GM19035 (cell line): Measurements from ENCODE around the gene GPLD1.
"Not testable (repeated sequence)": the region's sequence is repeated elsewhere in the genome, so short reads cannot be mapped to it uniquely, and the experiment has no call there.

Source experiments
- ATAC-seq: cut with Tn5 transposase; IDR thresholded peaks from one replicate; pipeline ENCODE4 v1.9.1; 2021; ENCODE audit not compliant: unreplicated experiment

The GPLD1 gene

DNA sequence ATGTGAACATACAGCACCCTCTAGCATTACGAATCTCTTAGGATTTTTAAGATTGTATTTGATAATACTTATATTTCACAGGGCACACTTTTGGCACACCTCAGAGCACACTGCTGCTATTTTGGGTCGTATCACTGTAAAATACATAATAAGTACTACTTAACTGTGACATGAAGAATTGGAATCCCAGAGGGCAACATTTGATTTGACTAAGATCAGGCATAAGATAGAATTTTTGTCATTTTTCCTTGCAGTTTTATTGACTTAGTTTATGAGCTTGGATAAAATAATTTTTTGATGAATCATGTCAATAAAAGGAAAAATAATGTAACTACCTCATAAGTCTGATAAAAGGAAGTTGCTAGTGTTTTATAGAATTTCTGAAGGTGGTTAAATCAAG, 64.3 kb downstream of the GPLD1 start:
- ATAC-seq: no peak

DNA sequence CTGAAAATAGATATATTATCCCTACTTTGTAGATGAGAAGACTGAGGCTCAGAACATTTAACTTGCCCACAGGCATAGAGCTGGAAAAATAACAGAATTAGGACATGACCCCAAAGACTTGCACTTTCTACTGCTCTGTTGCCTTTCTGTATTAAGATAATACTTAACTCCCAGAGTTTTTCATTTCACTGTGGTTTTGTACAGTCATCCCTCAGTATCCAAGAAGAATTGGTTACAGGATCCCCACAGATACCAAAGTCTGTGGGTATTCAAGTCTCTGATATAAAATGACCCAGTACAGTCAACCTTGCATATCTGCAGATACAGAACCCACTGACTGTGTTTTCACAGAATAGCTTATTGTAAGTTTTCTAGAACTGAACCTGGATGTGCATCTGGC, 69.9 kb downstream of the GPLD1 start:
- ATAC-seq: no peak

DNA sequence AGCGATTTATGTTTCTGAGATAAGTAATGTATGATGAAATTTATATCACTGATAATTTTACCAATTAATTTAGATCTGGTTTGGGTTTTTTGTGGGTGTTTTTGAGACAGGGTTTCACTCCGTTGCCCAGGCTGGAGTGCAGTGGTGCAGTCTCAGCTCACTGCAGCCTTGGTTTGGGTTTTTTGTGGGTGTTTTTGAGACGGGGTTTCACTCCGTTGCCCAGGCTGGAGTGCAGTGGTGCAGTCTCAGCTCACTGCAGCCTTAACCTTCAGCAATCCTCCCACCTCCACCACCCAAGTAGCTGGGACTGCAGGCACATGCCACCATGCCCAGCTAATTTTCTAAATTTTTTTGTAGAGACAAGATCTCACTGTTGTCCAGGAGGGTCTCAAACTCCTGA, 73.6 kb downstream of the GPLD1 start:
- ATAC-seq: no peak

DNA sequence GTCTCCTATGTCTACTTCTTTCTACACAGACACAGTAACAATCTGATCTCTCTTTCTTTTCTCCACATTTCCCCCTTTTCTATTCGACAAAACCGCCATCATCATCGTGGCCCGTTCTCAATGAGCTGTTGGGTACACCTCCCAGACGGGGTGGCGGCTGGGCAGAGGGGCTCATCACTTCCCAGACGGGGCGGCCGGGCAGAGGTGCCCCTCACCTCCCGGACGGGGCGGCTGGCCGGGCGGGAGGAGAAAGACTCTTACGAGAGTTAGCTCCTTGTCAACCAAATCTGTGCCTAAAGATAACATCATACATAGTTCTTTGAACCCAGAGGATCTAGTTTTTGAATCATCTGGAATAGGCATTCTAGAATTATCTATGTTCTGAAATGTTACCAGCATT, 74.8 kb downstream of the GPLD1 start:
- ATAC-seq: not testable (repeated sequence)

DNA sequence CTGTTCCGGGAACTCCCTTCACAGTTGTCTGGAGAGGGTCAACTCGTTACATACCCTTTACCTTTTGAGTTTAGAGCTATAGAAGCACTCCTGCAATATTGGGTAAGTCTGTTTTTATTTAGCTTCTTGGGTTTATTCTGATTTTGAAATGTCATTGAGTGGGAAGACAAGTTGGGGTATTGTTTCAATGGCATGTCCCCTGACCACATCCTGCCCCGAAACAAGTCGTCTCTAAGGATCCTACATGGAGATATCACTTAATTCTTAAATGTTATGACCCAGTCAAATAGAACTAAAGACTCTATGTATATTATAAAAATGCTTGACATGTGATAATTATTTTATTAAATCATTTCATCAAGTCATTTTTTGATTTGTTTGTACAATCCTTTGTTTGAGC, 77.1 kb downstream of the GPLD1 start:
- no peak for ATAC-seq

DNA sequence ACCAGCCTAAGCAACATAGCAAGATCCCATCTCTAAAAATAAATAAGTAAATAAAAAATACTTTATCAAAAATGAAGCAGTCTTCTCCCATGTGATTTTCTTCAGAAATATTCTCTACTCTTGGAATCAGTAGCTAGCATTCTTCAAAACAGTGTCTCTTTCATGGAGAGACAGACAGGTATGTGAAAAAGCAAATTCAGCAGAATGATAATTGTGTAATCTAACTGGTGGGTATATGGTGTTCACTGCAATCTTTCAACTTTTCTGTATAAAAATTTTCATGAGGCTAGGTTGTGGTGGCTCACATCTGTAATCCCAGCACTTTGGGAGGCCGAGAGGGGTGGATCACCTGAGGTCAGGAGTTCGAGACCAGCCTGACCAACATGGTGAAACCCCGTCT, 78.8 kb downstream of the GPLD1 start:
- ATAC-seq: no peak

DNA sequence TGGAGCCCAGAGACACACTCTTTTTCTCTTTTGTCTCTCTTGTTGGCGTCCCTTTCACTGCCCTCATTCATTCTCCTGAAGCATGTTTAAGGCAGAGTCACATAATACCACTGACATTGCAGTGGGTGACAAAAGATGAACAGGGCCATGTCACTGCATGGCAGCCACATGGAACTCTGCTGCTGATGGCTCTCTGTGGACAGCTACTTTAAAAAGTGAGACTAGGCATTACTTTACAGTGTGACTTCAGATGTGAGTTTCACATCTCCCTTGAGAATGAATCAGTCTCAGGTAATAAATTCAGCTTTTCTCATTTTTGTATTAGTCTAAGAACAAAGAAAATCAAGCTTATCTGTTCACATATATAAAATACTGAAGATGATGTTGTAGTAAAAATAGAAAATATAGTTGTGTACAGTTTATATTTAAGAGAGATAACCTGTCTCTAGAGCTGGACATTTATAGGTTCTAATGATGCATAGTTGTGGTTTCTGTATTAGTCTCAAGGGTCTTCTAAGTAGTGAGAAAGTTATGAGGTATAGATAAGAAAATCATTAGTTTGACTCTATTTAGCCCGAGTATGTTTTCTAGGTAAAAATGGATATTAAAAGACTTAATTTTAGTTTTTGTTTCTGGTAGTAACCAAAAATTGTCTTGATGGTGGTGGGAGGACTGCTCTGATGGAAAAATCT, 80.5 kb downstream of the GPLD1 start:
- ATAC-seq: peak; percentile 81

DNA sequence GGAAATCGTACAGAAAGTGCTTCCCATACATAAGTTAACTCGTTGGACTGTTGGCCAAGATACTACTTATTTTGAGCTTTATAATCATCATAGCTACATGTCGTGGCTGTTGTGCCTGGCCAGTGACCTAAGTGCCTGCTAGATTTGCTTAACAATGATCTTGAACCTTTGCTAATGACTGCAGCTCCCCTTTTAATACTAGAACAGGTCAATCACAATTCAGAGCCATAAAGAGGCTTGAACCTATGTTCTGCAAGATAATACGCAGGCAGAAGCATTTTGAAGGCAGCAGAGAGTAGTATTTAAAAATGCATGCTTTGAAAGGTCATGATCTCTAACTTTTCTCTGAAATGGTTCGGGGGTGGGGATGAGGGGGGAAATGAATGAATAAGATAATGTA, 84.1 kb downstream of the GPLD1 start:
- ATAC-seq: no peak

DNA sequence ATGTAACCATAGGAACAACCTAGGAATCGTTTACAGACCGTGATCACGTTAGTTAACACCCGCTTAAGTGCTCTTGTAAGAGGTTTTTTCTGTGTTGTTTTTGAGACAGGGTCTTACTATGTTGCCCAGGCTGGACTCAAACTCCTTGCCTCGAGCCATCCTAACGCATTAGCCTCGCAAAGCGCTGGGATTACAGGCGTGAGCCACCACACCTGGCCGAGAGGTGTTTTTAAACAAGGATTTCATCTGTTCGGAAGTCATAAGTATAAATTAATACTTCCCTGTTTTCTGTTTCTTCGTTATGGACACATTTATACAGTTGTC, 85.9 kb downstream of the GPLD1 start:
- ATAC-seq: no peak

DNA sequence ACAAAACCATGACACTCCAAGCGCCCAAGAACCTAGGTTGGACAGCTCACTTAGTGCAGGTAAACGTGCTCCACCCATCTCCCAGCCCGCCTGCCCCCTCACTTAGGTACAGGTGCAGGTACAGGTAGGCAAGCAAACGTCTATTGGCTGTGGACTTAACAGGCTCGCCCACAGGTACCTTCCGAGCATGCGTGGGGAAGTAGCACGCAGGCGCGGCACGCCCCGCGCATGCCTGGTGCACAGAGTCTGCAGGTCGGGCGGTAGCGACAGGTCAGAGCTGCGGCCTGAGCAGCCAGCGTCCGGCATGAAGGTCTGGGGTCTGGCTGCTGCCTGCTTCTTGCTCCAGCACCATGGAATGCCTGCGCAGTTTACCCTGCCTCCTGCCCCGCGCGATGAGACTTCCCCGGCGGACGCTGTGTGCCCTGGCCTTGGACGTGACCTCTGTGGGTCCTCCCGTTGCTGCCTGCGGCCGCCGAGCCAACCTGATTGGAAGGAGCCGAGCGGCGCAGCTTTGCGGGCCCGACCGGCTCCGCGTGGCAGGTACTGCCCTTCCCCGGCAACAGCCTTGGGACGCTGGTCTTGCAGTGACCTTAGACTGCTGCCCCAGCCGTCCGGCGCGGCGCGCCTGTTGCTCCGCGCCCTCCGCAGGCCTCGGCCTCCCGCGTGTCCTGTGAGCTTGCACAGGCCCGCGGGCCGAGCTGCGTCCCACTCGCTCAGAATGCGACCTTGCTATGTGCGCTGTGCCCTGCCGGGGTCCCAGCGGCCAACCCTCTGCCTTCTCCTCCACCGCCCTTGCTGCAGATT, 86.5 kb downstream of the GPLD1 start, which contains the start of gene MRS2:
TSS of gene MRS2 (plus strand) at position 240 of the 804 bp plus-strand sequence. CDS start at position 351, 111 bp downstream.
- peak; percentile 98 for ATAC-seq

DNA sequence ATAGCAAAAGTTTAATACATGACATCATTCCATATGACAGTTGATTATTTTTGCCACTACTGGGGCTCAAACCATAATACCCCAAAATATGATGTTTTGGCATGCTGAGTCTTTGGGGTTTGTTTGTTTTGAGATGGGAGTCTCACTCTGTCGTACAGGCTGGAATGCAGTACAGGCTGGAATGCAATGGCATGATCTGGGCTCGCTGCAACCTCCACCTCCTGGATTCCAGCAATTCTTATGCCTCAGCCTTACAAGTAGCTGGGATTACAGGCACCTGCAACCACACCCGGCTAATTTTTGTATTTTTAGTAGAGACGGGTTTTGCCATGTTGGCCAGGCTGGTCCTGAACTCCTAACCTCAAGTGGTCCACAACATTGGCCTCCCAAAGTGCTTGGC, 87.9 kb downstream of the GPLD1 start:
- ATAC-seq: no peak

DNA sequence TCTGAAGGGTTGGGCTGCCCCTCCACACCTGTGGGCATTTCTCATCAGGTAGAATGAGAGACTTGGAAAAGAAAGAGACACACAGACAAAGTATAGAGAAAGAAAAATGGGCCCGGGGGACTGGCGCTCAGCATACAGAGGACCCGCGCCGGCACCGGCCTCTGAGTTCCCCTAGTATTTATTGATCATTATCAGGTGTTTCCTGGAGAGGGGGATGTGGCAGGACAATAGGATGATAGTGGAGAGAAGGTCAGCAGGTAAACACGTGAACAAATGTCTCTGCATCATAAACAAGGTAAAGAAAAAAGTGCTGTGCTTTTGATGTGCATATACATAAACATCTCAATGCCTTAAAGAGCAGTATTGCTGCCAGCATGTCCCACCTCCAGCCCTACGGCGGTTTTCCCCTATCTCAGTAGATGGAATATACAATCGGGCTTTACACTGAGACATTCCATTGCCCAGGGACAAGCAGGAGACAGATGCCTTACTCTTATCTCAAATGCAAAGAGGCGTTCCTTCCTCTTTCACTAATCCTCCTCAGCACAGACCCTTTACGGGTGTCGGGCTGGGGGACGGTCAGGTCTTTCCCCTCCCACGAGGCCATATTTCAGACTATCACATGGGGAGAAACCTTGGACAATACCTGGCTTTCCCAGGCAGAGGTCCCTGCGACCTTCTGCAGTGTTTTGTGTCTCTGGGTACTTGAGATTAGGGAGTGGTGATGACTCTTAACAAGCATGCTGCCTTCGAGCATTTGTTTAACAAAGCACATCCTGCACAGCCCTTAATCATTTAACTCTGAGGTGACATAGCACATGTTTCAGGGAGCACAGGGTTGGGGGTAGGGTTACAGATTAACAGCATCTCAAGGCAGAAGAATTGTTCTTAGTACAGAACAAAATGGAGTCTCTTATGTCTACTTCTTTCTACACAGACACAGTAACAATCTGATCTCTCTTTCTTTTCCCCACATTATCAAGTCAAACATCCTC, 89.0 kb downstream of the GPLD1 start:
- ATAC-seq: not testable (repeated sequence)

DNA sequence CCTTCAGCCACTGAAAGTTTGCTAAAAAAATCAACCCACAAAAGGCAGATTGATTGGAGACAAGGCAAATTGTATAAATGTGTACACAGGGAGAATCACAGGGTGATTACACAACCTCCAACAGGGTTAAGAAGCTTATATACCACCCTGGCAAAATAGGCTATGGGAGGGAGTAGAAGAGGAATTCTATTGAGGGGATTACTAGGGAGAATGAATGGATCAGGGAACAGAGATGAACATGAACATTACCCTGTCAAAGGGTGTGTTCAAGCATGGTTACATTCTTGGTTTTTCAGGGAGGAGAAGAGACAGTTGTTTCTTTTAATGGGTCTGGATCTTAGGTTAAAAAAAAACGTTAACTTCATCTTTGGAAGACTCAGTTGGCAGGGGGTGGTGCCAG, 91.7 kb downstream of the GPLD1 start:
- ATAC-seq: no peak

DNA sequence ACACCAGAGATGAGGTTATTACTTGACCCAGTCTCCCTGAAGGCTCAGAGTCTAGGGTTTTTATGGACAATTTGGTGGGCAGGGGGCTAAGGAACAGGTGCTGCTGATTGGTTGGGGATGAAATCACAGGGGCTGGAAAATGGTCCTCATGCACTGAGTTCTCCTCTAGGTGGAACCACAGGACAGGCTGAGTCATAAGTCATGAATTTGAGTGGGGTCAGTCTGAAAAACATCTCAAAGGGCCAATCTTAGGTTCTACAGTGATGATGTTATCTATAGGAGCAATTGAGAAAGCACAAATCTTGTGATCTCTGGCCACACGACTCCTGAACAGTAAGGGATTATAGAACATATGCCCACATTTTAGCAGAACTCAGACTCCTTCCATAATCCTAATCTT, 92.6 kb downstream of the GPLD1 start:
- ATAC-seq: no peak

DNA sequence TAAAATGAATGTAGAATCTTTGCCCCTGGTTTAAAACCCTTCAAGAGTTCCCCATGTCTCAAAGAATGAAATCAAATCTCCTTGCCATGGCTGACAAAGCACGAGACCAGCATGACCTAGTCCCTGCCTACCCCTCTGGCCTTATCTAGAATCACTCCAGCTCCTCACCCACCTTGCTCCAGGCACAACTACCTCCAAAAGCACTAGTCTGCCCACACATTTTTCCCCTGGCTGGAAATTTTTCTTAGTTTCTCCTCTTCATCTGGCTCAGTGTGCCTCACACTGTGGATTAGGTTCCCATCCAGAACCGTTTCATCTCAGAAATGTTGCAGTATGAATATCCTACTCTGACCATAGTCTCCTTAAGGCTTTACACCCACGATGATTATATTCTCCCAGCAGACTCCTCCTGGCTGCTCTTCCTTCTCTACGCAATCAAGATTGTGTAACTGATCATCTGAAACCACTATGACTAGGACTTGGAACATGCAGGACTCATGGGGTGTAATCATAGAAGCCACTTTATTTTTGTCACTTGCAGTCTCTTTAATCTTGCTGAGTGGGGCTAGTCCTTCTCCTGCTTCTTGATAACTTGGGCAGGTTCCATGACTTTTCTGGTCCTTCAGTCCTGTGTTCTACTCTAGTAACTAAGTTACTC, 94.5 kb downstream of the GPLD1 start:
- no peak for ATAC-seq

DNA sequence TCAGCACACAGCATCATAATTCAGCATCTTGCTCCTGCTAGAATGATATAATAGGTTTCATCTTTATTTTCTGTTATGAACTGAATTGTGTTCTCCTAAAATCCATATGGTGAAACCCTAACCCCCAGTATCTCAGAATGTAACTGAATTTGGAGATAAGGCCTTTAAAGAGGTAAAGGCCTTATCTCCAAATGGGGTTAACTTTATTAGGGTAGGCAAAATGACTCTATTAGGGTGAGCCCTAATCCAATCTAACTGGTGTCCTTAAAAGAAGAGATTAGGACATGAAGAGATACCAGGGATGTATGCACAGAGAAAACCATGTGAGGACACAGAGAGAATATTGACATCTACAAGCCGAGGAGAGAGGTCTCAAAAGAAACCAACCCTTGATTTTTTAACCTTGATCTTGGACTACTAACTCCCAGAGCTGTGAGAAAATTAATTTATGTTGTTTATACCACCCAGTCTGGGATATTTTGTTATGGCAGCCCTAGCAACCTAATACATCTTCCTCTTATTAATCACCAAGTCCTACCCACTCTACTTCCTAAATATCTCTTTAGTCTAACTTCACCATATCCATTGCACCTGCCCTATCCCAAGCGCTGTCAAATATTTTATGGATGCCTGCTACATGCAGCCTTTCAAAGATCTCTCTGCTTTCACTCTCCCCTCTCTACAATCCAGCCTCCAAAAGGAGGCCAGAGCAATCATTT, 95.2 kb downstream of the GPLD1 start:
- ATAC-seq: no peak

DNA sequence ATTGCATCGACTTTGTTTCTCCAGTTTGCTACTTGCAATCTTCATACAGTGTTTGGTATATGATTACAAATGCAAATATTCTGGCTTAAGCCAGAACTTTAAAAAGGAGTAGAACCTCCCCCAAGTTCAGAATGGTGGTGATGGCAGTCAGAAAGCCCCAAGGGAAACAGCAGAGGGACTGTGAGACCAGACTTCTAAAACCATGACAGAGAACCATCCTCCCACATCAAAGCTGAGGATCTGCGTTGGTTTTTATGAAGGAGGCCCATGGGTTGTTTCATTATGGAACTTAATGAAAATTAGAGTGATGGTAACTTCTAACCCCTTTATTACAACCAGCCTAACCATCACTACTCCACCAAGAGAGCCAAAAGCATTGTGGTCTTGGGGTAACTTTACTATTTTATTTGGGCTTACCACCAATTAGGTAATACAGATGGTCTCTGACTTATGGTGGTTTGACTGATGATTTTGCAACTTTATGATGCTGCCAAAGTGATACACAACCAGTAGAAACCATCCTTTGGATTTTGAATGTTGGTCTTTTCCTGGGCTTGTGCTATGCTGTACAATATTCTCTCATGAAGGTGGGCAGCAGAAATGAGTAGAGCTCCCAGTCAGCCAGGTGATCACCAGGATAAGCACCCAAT, 97.5 kb downstream of the GPLD1 start:
- ATAC-seq: peak; percentile 87

DNA sequence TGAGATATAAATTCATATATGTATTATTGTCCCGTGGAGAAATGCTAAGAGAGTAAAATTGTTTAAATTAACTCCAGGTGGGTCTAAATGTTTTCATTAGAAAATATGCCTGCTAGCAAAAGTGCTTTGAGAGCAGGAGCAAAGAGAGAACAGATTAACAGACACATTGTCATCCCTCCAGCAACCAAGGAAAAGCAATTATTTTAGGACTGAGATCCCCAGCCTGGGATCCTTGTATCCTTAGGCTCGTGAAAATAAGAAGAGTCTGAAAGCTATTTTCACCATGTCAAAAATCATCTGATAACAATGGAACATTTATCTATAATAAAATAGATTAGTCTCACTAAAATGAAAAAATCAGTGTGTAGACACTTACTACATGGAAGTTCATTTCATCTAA, 98.2 kb downstream of the GPLD1 start:
- ATAC-seq: no peak

DNA sequence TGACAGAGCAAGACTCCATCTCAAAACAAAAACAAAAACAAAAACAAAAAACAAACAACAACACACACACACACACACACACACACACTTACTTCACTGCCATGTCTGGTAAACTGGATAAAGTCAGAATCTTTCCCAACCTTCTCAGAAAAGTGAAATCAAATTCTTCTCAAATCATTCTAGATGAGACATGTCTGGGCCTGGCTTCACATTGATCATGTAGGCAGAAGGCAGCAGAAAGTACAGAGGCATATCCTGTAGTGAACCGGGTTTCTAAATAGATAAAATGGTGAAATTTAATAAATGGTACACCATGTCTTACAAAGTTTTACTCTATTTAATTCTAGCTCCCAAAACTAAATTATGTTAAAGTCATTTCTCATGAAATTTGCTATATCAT, 101.6 kb downstream of the GPLD1 start:
- no peak for ATAC-seq
